COLO668 (cell line): ENCODE measurements around the gene GPC1.
"Not testable (repeated sequence)": the region's sequence is repeated elsewhere in the genome, so short reads cannot be mapped to it uniquely, and the experiment has no call there.

Experiments used
- DNase-seq: peaks from one replicate; lab custom pipeline; 2025; ENCODE audit not compliant: unreplicated experiment; lab: John Stamatoyannopoulos, UW

Gene GPC1

GRCh38 chr2:240494942-240495341, 59.5 kb downstream of the GPC1 start:
- not testable (repeated sequence) for DNase-seq

DNA sequence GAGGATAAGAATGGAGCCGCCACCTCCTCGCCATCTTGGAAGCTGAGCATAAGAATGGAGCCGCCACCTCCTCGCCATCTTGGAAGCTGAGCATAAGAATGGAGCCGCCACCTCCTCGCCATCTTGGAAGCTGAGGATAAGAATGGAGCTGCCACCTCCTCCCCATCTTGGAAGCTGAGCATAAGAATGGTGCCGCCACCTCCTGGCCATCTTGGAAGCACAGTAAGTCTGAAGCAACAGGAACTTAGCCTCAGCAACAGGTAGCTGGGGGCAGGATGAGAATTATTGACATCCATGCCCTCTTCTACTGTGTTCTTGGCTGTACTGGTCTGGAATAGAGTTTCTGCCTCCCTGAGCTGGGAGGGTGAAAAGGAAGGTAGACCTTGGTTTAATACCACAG, 61.6 kb downstream of the GPC1 start:
- DNase-seq, result not testable (repeated sequence)

DNA sequence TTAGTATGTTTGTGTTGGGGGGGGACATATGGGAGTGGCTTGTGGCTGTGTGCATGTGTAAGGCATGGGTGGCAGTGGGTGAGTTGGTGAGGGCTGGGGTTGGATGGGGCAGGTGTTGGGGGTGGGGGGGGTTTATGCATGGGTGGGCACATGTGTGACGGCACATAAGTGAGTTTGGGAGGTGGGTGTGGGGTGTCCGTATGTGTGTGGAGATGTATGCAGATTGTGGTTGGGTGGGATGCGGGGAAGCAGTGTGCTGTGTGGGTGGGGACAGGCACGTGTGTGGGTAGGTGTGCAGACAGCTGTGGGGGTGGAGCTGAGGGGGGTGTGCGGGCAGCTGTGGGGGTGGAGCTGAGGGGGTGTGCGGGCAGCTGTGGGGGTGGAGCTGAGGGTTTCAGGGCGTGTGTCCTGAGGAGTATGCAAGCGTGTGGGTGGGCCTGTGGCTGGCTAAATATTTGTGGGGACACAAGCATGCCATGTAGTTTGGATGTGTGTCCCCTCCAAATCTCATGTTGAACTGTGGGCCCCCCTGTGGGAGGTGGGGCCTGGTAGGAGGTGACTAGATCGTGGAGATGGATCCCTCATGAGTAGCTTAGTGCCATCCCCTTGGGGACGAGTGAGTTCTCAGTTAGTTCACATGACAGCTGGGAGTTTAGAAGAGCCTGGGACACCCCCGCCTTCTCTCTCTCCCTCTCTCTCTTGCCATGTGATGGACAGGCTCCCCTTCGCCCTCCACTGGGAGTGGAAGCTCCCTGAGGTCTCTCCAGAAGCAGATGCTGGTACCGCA, 62.9 kb downstream of the GPC1 start:
- no peak for DNase-seq

- no peak for DNase-seq
These were observed 63.4 kb downstream of the GPC1 start for GRCh38 chr2:240498958-240499260.

GRCh38 chr2:240499309-240500301, 64.1 kb downstream of the GPC1 start:
- no peak for DNase-seq

DNA sequence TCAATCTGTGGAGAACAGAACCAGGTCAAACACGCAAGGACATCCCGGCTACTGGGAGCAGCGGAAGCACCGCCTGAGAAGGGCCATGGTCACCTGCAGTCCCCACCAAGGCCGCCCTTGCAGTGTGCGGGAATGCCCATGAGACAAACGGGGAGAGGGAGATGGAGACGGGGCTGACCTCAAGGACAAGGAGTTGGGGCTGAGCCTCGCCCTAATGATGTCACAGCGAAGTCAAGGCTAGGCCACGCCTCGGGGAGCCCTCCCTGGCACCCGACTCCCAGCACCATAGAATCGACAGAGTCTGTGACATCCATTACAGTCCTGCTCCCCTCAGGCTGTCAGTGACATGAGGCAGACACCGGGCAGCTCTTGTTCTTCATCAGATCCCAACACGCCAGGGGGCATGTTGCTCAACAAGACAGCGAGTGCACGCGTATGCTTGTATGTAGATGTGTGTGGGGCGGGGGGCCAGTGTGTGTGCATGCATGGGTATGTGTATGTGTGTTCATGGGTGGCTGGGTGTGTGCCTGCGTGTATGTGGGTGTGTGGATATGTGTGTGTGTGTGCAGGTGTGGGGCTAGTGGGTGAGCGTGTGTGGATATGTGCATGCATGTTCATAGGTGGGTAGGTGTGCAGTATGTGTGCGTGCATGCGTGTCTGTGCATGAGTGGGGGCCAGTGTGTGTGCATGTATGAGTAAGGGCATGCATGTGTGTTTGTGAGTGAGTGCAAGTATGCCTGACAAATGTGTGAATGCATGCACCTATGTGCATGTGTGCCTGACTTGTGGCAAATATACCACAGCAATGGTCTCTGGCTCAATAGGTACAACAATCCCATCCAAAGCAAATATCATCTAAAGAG, 65.3 kb downstream of the GPC1 start:
- no peak for DNase-seq

DNA sequence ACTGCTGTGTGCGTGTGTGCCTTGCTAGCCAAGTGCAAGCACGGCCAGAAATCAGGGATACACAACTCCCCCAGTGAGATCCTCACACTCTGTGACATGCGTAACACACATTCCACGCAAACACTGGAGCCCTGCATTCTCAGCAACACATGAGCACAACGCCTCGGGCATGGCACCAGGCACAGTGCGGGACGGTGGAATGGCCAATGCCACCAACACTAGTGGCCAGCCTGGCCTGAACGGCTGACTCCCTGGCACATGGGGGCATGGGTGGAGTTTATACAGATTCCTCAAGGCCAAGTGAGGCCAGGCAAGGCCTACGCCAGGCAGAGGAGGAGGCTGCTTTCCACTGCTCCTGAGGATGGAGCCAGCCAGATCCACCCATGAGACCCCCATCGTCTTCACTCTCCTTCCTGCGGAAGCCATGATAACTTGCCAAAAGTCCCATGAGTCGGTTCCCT, 66.1 kb downstream of the GPC1 start:
- DNase-seq, result no peak

DNA sequence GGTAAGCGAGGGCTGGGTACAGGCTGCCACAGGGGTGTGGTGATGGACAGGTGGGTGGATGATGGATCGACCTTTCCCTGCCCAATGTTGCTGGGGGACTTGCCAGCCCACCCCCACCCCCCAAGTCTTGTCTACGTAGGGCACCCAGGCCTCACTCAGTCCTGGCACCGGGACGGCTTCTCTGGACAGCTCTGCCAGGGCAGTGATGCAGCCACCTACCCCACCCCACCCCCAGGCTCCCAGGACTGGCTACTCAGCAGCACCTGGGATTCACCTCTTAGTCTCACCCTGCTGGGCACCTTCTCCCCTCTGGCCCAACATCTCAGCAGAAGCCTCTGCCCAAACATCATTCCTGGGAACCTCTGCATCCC, 66.6 kb downstream of the GPC1 start:
- DNase-seq, result no peak

DNA sequence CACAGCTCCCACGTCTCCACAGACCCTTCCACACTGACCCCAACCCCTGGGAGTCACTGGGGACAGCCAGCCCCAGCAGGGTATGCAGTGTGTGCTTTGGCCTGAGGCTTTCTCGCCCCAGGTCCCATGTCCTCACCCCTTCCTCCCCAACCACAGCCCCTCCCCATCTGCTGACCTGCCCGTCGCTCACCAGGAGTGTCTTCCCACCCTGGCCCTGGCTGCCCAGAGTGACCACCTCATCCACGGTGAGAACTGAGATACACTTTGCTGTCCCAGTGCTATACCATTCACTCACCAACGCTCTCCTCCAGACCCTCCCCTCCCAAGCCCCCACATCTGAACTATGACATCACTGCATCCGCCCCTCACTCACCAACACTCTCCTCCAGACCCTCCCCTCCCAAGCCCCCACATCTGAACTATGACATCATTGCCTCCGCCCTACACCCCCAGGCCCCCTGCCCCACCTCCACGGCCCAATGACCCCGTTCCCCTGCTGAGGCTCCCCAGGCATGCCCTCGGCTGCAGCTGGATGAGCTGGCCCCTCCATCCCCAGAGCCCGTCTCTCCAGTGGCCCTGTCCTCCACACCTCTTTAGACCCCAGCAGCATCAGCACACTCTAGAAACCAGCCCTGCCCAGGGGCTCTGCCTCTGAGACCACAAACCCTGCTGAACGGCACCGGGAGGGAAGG, 67.1 kb downstream of the GPC1 start:
- DNase-seq, result no peak

GRCh38 chr2:240503375-240503774, 67.9 kb downstream of the GPC1 start:
- no peak for DNase-seq

DNA sequence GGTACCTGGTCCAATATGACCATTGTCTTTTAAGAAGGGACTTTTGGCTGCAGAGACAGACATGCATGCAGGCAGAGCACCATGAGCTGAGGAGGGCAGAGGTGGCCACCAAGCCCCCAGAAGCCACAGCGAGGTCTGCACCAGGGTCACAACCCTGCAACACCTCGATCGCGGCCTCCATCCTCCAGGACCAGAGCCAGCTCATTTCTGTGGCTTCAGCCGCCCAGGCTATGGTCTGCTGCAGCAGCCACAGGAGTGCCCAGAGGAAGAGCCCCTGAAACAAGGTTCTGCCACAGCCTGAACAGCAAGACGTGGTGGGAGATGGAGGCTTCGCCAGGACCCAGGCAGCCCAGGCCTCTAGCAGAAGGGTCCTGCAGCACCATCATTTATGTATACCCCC, 68.4 kb downstream of the GPC1 start:
- no peak for DNase-seq

GRCh38 chr2:240505910-240506309, 70.4 kb downstream of the GPC1 start:
- DNase-seq, result no peak

GRCh38 chr2:240506406-240507059, 71.1 kb downstream of the GPC1 start:
- DNase-seq, result no peak

- no peak for DNase-seq
These were observed 71.8 kb downstream of the GPC1 start for GRCh38 chr2:240507060-240507777.

- DNase-seq, result no peak
These were observed 72.4 kb downstream of the GPC1 start for GRCh38 chr2:240507778-240508251.

DNA sequence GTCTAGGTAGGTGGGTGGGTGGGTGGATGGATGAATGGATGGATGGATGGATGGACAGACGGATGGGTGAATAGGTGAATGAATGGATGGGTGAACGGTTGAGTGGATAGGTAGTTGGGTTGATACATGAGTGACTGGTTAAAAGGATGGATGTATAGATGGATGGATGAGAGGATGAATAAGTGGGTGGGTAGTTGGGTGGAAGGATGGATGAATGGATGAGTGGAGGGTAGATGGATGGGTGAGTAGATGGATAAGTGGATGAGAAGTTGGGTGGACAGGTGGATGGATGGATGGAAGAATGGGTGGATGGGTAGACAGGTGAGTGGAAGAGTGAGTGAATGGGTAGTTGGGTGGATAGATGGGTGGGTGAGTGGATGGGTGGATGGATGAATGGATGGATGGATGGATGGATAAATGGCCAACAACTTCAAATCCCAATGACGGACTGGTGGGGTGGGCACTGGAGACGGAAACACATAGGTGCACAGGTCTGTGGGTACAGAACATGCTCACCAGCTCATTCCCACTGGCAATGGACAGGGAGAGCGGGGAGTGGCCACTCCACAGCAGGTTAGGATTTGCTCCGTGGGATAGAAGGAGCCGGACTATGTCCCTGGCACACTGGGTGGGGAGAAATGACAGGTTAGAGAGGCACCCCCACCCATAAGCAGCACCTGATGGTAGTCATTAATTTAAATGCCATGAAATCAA, 73.5 kb downstream of the GPC1 start:
- no peak for DNase-seq

GRCh38 chr2:240509667-240510512, 74.4 kb downstream of the GPC1 start:
- DNase-seq, result no peak
